H4 (cell line): ENCODE measurements around the gene TRERF1. TPM values are rescaled to one million over a fixed set of nuclear protein-coding genes. Genes with fewer than 3 reads are reported as not detected.

Experiments
- DNase-seq: peaks from one replicate; pipeline ENCODE4 v3.0.0-alpha.2; 2015; ENCODE audit warnings: low spot score
- total RNA-seq: library from RNA; depleted of rRNA; stranded (reverse); fragments of >200 nt; shearing (Covaris generic); gene quantifications from 2 replicates; pipeline ENCODE4 v1.2.3, GENCODE V29; 2014

The TRERF1 gene
- total RNA-seq, 1 experiment from 2014 or later, result 5.2 TPM

DNA sequence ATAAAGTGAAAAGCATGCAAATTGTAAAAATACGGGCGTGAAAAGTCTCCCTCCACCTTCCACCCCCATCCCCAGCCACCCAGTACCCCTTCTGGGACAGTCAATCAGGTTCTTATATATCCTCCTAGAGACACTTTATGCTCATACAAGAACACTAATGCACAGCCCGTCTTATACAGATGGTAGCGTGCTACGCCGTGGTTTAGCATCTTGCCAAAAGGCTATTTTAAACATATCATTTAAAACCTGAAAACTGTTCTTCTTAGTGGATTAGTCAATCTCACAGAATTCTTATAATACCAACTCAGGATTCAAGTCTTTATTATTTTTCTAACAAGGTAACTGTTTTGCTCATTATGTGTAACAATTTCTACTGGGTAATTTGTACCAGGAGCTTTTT is 176.8 kb downstream of the TRERF1 start:
- DNase-seq, result no peak

DNA sequence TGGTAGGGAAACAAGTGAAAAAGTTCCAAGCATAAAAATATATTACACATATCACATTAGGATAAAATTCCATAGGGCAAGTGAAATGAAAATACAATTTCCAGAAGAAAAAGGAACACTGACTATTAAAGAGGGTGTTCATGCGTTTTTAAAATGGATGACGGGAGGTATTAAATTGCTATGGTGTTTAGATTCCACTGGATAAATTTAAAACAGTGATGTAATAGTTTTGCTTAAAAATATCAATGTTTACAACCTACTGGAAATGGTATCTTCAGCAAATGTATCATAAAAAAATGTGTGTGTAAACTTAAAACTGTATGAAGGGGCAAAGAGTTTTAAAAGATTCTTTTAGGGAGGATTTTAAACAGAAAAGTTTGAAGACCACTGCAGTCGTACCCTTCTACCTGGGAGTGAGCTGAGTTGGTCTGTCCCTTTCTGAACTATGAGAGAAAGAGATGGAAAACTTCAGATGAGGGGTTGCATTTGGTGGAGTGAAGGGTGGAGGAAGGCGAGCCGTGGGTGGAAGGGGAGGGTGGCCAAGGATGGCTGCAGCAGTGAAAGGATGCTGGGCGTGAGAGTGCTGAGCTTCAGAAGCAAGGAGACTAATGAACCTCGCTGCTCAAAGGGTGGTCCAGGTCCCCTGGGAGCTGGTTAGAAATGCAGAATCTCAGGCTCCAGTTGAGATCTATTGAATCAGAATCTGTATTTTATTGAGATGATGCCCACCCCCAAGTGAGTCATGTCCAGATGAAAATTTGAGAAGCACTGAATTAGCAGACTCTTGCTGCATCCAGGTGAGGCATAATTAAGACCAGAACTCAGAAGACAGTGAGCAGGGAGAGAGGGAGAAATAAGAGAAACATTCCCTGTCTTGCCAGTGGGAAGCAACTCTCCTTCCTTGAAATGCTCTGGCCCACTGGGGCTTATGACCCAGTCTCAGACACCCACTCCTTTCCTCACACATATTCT is 179.6 kb downstream of the TRERF1 start:
- DNase-seq, result no peak

DNA sequence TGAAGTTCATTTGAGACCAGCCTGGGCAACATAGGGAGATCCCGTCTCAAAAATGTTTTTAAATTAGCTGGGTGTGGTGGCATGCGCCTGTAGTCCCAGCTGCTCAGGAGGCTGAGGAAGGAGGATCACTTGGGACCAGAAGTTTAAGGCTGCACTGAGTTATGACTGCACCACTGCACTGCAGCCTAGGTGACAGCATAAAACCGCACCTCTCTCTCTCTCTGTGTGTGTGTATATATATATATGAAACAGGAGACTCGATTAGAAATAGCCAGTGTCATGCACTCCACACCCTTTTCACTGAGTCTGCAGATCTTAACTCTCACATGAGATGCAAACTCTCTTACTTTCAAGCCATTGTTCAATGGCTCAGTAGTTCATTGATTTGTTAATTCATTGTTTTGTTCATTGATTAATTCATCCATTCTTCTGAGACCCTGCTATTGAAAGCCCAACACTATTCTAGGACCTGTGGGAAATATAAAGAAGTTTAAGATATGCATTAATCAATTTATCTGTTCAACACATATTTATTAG is 181.7 kb downstream of the TRERF1 start:
- no peak for DNase-seq

DNA sequence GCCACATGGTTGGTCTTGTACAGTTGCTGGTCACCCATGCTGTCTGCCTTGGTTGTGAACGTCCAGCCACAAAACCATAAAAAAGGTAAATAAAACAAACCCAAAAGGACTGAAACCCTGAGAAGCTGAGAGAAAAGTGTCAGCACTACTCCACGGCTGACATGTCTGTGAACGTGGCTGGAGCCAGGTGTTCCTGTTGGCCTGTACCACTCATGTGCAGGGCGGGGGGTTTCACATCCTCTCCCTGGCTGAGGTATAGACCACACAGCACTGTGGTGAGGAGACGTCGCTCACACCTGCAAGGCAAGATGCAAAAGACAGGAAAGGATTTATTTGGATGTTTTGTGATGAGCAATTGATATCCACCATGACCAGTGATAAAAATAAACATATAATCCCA is 182.2 kb downstream of the TRERF1 start:
- no peak for DNase-seq

DNA sequence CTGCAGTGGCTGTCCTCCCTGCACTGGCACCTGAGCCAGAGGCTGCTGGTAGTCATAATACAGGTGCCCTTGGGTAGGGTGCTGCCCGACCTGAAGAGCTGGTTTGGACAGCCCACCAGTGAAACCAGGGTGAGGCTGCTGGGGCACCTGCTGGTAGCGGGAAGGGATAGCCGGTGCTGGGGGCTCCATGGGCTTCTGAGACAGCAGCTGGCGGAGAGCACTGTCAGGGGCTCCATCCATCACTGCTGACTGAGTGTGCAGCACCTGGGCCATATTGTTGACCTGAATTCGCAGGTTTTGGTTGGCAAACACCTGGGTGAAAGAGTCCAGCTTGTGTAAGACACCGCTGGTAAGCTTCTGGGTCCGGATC is 182.9 kb downstream of the TRERF1 start:
- no peak for DNase-seq

DNA sequence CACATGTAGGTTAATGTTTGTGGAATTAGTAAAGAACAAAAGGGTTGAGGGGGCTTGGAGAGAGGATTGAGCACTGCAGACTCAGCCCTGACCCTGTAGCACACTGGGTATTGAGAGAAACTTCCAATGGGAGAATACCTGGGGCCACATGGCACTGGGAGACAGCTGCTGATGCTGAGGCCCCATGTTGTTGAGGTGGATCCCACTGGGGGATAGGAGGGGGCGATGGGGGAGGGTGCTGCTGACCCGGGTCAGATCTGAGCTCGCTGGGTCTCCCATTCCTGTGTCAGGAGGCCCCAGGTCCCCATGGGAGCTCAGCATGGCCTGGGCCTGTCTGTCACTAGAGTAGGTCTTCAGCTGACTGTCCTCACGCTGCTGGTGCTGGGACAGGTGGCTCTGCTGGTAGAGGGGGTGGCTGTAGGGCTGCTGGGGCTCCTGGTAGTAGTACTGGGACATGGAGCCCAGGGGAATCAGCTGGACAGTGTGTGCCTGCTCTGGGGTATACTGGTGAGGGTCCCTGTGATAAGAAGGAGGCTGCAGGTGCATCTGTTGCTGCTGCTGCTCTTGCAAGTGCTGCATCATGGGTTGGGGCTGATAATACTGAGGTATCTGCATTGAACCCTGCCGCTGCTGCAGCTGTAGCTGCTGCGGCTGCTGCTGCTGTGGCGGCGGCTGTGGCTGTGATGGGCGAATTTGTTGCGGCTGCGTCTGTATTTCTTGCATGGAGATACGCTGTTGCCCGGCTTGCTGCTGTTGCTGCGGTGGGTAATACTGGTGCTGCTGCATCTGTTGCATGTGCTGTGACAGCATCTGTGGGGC is 183.5 kb downstream of the TRERF1 start:
- DNase-seq, result no peak

DNA sequence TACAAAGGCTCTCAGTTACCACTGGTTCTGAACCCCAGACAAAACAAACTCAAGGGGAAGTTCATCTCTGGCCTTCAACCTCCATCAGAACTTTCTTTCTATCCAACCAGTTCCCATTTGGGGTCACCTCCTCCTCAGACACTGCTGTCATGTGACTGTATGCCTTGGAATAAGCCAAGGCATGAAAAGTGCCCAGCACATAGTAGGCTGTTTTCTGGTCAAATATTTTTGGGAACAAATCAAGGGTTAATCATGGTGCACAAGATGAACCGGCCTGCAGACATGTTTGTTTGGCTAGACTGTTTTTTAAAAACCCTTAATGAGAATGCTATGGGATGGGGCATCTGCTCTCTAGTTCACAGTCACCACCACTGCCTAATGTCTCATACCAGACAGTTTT is 185.2 kb downstream of the TRERF1 start:
- DNase-seq, result no peak

DNA sequence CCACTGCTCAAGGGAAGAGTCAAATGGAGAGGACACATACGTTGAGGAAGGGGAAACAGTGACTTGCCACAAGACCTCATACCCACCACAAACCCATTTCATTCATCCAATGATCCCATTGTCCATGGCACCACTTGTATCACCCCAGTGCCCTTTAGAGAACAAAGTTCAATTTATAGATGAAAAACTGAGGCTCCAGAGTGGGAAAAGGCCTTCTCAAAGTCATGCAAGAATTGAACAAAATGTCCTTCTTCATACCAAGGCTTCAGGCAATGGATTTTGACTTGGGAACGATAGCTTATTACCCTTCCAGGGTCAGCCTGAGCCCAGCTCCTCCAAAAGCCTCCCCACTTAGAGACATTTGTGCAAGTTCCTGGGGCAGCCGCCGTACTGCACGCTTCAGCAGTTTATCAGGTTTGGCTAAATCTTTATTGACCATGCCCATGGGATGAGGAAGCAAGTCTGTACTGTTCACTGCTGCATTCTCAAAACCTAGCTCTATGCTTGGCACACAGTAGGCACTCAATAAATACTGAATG is 186.8 kb downstream of the TRERF1 start:
- DNase-seq, result no peak

DNA sequence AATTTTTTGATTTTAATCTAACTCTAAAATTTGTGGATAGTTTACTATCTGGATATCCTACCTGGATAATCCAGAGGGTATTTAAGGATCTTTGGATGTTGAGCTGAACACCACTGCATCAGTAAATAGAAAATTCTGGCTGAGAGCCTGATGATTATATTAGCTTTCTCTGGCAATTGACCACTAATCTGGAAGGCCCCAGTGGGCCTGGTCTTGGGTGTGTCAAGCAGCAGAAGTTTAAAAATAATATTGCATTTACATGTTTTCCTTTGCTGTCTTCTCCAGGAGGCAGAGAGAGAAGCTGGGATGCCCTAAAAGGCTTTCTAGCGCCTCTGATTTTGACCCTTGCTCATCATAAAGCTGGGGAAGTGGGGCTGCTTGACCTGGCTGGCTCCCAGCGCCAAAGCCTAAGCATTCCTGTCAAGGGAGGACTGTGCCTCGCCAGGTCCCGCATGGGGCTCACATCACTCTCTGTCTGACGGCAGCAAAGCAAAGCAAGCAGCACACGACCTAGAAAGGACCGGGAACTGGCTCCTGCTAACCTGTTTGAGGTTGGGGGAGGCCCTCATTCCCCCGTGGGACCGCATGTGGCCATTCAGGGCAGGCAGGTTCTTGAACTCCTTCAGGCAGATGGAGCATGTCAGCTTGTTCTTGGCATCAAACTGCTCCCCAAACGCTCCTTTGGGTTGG is 187.4 kb downstream of the TRERF1 start:
- no peak for DNase-seq

DNA sequence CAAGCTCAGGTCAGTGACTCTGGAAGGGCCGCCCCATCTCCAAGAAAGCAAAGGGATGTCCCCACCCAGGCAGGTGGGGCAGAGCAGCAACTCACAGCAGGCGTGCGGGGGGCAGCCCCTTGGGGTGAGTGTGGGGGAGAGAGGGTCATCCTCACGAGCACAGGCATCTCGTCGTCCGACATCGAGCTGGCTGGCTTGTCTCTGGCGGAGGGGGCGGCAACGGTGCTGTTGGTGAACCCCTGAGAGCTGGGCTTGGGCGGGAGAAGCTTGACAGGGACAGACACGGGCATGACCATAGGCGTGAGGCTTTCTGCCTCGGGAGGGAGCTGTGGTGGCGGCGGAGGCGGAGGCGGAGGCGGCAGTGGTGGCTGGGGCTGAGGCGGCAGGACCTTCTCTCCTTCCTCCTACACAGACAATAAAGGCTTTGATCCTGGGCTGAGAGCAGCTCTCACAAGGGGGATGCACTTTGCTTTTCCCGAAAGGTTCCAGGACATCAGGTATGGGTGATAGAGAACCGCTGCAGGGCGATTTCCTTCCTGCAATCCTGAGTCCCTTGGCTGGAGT is 188.5 kb downstream of the TRERF1 start:
- DNase-seq, result no peak

DNA sequence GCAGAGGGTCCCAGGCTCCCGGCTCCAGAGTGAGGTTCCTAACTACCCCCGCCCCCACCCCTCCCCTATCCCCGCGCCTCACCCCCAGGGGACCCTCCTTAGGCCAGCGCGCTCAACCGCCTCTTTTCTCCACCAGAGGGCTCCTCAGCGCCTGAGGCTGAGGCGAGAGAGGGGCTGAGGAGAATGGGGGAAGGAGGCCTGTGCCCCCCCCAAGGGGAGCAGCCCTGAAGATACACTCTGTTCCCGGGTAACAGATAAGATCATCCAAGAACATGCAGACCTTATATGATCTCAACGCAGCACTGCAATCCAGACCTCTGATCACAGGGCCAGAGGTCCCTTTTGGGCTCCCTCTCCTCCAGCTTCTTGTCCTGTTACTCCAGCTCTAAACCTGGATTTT is 190.8 kb downstream of the TRERF1 start:
- DNase-seq, result no peak

DNA sequence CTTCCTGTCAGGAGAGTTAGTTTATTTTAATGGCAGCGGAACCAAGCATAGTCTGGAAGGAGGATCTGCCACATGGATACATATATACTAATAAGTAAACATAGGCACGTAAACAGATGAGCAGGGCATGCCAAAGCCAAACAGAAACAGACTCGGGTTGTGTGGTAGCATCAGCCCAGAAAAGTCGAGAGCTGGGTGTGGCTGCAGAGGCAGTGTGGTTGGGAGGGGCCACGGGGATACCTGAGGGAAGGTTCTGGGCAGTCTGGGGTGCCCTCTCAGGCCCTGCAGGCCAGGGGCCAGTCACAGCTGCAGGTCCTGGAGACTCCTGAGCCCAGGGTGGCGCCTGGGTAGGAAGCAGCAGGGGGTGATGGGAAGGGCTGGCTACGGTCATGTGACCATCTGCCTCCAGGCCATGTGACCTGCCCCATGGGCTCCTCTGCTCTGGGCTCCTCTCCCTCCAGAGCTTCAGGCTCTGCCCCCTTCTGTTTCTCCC is 191.3 kb downstream of the TRERF1 start:
- DNase-seq, result no peak

DNA sequence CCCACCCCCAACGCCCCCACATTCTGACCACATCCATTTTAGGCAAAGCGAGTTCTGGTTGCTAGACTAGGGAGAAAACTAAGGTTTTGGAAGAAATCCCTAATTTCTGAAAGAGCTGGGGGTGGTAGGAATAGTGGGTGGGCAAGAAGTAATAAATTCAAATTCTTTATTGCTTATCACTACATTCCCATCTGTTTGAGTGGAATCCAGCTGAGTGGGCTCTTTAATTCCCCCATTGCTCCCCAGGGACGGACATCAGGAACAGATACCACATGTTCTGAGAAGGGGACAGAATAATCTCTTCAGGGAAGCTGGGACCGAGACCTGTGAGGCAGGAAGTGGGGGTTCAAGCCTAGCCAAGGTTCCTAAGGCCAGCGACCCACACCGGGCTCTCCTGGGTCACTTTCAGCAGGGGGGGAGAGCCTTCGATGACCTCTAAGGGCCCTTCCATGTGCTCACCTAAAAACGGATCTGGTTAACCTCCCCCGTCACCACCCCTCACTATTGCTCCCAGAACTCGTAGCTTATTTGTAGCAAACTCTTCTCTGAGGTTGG is 191.8 kb downstream of the TRERF1 start:
- DNase-seq, result no peak

DNA sequence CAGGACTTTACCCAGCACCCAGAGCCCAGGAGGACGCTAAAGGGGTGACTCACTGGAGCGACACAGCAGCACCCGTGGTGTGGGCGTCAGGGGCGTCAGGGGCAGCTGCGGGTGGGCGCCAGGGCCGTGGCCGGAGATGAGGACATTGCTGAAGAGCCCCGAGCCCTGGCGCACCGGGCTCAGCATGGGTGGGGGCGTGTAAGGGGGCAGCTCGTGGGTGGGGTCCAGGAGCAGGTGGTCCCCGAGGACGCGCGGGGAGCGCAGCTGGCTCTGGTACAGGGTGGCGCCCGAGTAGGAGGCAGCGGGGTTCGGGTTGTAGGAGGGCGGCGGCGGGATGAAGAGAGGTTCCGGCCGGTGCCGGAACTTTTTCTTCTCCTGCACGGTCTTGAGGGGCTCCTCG is 192.4 kb downstream of the TRERF1 start:
- DNase-seq, result no peak

DNA sequence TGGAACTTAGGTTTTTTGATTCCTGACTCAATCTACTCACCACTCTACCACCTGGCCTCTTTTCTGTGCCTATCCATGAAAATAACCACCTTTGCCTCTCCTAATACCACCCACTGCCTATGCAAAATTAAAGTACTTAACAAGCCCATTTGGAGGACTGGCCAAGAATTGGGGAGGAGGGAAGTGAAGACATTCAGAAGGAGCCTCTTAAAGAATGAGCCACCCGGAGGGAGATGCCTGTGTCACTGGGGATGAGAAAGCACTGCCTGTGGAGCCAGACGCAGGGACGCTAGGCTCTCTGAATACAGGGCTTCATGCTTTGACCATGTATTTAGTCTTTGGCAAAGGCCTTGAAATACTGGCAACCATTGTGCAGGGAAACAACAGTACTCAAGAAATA is 194.1 kb downstream of the TRERF1 start:
- no peak for DNase-seq

DNA sequence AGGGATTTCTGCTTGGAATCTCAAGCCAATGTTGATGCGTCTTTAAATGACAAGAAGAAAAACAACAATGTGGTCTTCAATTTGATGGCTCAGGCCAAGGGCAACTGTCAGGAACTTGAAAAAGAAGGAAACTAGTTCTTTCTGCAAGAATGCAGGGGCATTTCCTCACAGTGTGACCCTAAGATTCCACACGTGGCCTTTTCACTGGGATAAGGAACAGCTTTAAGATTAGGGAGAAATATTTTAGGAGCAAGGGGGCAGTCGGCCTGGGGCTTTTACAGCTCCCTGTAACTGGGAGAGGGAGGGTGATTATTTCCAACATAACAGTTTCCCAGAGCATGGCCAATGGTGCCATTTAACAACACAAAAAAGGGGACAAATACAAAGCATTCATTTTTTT is 194.7 kb downstream of the TRERF1 start:
- no peak for DNase-seq

DNA sequence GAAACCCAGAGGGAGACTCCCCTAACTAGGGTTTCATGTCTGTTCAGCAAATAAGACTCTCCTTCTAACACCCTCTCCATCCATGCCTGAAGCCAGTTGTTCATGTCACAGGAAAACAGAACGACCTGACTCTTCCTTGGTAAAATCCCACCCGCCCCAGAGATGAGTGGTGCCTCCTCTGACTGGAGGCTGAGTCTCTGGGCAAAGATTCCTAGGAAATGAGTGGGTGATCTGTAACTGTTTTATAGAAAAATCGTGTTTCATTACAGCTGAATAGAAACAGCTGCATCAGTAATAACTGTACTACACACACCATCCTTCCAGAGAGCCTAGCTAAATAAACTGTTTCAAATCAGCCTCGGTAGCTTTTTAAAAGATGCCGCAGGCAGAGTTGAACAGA is 196.7 kb downstream of the TRERF1 start:
- no peak for DNase-seq

DNA sequence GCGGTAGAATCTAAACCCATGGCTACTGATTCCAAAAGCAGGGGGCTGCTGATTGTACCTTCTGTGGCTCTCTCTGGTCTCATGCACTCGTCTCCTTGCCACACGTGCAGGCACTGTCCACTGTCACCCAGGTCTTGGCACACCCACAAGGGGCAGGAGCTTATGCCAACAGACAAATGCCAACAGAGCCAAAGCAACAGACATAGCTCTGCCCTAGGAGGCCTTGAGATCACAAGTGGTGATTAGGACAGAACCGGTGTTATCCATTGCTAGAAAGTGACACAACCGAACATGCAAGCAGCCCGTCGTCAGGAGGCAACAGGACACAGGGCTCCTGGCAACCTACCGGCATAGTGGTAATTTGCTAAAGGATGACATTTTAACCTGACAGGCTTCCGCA is 197.2 kb downstream of the TRERF1 start:
- no peak for DNase-seq

DNA sequence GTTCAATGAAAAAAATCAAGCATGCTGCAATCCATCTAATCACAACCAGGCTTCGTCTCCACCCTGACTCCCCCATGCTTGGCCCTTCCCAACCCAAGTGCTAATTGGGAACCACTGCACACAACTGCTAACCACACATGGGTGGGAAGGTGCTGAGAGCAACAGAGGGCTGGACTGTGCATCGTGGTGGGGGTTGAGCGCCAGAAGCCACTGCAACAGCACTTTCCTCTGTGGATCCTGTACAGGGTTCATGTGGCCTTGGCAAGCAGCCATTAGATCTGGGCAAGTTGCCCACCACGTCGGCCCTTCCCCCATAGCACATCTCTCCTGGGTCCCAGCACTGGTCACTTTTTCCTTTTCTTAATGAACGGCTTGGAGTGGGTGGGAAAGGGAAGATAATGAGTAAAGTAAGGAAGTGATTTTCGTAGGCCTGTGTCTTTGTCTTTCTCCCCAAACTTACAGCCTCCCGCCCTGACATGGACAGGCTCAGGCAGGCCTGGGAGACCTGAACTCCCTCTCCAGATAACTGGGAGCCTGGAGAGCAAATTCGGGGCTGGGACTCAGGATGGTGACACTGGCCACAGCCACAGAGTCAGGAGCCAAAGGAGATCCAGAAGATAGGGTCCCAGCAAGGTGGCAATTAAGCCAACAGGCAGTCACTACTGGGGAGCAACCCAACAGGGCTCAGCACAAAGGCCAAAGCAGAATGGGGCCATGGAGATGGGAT is 199.7 kb downstream of the TRERF1 start:
- DNase-seq, result peak; percentile 31

DNA sequence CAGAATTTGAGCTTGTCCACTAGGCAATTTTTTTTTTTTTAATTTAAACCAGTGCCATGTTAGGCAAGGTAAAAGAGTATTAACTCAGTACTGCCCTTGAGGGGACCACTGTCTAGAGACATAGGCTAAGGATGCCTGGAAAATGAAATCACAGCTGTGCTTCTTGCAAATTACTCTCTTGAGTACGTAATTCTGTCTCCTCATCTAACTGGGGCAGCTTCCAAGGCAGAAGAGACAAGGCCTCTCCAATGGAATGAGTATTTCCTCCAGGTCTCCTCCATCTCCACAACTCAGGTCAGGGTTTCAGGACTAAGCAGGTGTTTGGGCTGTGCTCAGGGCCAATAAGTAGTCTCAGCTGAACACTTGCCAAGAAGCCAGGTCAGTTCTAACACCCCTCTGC is 200.2 kb downstream of the TRERF1 start:
- no peak for DNase-seq
